ENCODE measurements around the gene SMG7.

GRCh38 chr1:183506561-183506960, 34.3 kb downstream of the SMG7 start:
- TF ChIP-seq, protein P1, sequence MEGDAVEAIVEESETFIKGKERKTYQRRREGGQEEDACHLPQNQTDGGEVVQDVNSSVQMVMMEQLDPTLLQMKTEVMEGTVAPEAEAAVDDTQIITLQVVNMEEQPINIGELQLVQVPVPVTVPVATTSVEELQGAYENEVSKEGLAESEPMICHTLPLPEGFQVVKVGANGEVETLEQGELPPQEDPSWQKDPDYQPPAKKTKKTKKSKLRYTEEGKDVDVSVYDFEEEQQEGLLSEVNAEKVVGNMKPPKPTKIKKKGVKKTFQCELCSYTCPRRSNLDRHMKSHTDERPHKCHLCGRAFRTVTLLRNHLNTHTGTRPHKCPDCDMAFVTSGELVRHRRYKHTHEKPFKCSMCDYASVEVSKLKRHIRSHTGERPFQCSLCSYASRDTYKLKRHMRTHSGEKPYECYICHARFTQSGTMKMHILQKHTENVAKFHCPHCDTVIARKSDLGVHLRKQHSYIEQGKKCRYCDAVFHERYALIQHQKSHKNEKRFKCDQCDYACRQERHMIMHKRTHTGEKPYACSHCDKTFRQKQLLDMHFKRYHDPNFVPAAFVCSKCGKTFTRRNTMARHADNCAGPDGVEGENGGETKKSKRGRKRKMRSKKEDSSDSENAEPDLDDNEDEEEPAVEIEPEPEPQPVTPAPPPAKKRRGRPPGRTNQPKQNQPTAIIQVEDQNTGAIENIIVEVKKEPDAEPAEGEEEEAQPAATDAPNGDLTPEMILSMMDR (conservative IDR thresholded peaks at IDR 0.05 in 1 of 2, IDR thresholded peaks at IDR 0.05 in 1 of 2; ENCODE audit: extremely low read depth in 1 of 2, insufficient read depth in 1 of 2, low read depth in 1 of 2, low read length in 2 of 2): no peak
- TF ChIP-seq EZH2 (IDR thresholded peaks at IDR 0.05; ENCODE audit: borderline replicate concordance, low read length): no peak

All from mammary epithelial cell (primary cell).